PC-3 (cell line): ENCODE data around the gene PIGT.

Experiments
- CTCF ChIP-seq: fragments of 300-600 bp; sonication (generic); conservative IDR thresholded peaks from 2 replicates; pipeline ENCODE4 v1.5.1; 2017; ENCODE audit warnings: antibody characterized with exemption, low read depth, mild to moderate bottlenecking, low read length
- EZH2 ChIP-seq: fragments of 300-600 bp; sonication (generic); IDR thresholded peaks from one replicate; pipeline ENCODE4 v1.6.1; 2017; ENCODE audit warnings: antibody characterized with exemption, mild to moderate bottlenecking, low read length; ENCODE audit not compliant: unreplicated experiment

- no peak for TF ChIP-seq CTCF
- TF ChIP-seq EZH2, result no peak
Observed at GRCh38 chr20:45465491-45466266, 49.7 kb downstream of the PIGT start.
